K562 (cell line): ENCODE measurements around the gene CEP20. TPM values are rescaled to one million over a fixed set of nuclear protein-coding genes. Genes with fewer than 3 reads are reported as not detected.
A peak's percentile ranks its signal among the peaks of the same experiment; 100 is the strongest.

Source experiments
- CEBPG ChIP-seq, 3 experiments: fragments of 200-800 bp in 1 of 3; sonication (Bioruptor generic) in 1 of 3; sonication (generic) in 1 of 3; formaldehyde crosslinking in 1 of 3; IDR thresholded peaks in 2 of 3; conservative IDR thresholded peaks in 1 of 3; 2 replicates each; pipeline versions ENCODE4 v1.6.1 to v1.8.0; 2016 to 2022; ENCODE audit warnings: missing compliant biosample characterization in 2 of 3, missing genetic modification characterization in 2 of 3, mild to moderate bottlenecking in 1 of 3, missing genetic modification reagents in 1 of 3
- EP400 ChIP-seq: fragments of 450-650 bp; IDR thresholded peaks from 2 replicates; pipeline ENCODE4 v1.6.1; 2017; ENCODE audit warnings: antibody characterized with exemption, mild to moderate bottlenecking, moderate library complexity
- HLTF ChIP-seq: fragments of 450-650 bp; IDR thresholded peaks from 2 replicates; pipeline ENCODE4 v1.6.1; 2016
- HSF4 ChIP-seq: fragments of 250-450 bp; sonication (Bioruptor Pico); IDR thresholded peaks from 2 replicates; pipeline ENCODE4 v2.1.2; 2022; ENCODE audit warnings: mild to moderate bottlenecking, moderate library complexity, borderline replicate concordance
- KAT2B ChIP-seq: IDR thresholded peaks from one replicate; pipeline ENCODE4 v1.6.1; 2012; ENCODE audit warnings: low read depth, mild to moderate bottlenecking, control low read depth, inconsistent platforms, low read length, moderate library complexity
- MAFG ChIP-seq: fragments of 450-650 bp; conservative IDR thresholded peaks from 2 replicates; pipeline ENCODE4 v1.6.1; 2016; ENCODE audit warnings: missing genetic modification characterization, missing compliant biosample characterization
- MYC ChIP-seq, 2 experiments: fragments of 250-450 bp in 1 of 2; sonication (Bioruptor Pico) in 1 of 2; IDR thresholded peaks; 2 replicates each; pipeline versions ENCODE4 v1.5.1 to v1.6.1; 2012 to 2021; ENCODE audit warnings: low read depth in 2 of 2, borderline replicate concordance in 1 of 2, improper control_type of control experiment in 1 of 2, low read length in 1 of 2, mild to moderate bottlenecking in 1 of 2, moderate library complexity in 1 of 2
- NELFE ChIP-seq: IDR thresholded peaks from 2 replicates; pipeline ENCODE4 v1.6.1; 2011; ENCODE audit warnings: mild to moderate bottlenecking; ENCODE audit not compliant: insufficient read depth, insufficient read length
- RBM25 ChIP-seq: fragments of 200-400 bp; formaldehyde crosslinking; IDR thresholded peaks from 2 replicates; pipeline ENCODE4 v1.6.1; 2018; ENCODE audit warnings: low read length, low read depth, moderate library complexity; ENCODE audit not compliant: severe bottlenecking
- TCF3 ChIP-seq: sonication (generic); formaldehyde crosslinking; IDR thresholded peaks from 2 replicates; pipeline ENCODE4 v1.4.0; 2020; ENCODE audit warnings: mild to moderate bottlenecking, missing genetic modification reagents
- XRCC5 ChIP-seq: fragments of 200-400 bp; formaldehyde crosslinking; IDR thresholded peaks from 2 replicates; pipeline ENCODE4 v1.6.1; 2017; ENCODE audit warnings: low read depth, mild to moderate bottlenecking, low read length
- ZC3H11A ChIP-seq: IDR thresholded peaks from 2 replicates; pipeline ENCODE4 v1.6.1; 2012; ENCODE audit warnings: low read depth, low read length, improper control_type of control experiment
- ZSCAN32 ChIP-seq: fragments of 450-650 bp; formaldehyde crosslinking; IDR thresholded peaks from 2 replicates; pipeline ENCODE4 v1.4.0; 2020; ENCODE audit warnings: mild to moderate bottlenecking, moderate library complexity
- polyA plus RNA-seq, 8 experiments: library from polyadenylated mRNA; depleted of rRNA in 4 of 8; stranded (reverse) in 5 of 8; unstranded in 3 of 8; fragments of >200 nt; fragmentation: Nextera tagmentation in 2 of 8; fragmentation: Illumina TruSeq in 1 of 8; extraction: Ambion mirVana in 2 of 8; extraction: Trizol in 1 of 8; gene quantifications; 2 replicates each; pipeline versions ENCODE4 v1.2.1 to v1.2.3, GENCODE V29; 2011 to 2014; ENCODE audit warnings: inconsistent platforms in 1 of 8, missing spikeins in 1 of 8
- total RNA-seq, 7 experiments: library from RNA; depleted of rRNA in 6 of 7; stranded (reverse); fragments of >200 nt in 6 of 7; fragmentation: Illumina TruSeq in 2 of 7; extraction: Trizol in 2 of 7; gene quantifications; 2 replicates each; pipeline versions ENCODE4 v1.2.1 to v1.2.3, GENCODE V29; 2011 to 2021; ENCODE audit warnings: low replicate concordance in 1 of 7
- TF ChIP-seq, protein P1 (sequence below), 2 experiments: fragments of 150-350 bp in 1 of 2; IDR thresholded peaks; 2 replicates each; pipeline ENCODE4 v1.6.1; 2012 to 2016; ENCODE audit warnings: low read depth in 2 of 2, low read length in 2 of 2, mild to moderate bottlenecking in 1 of 2, moderate library complexity in 1 of 2
- TF ChIP-seq, protein P2 (sequence below): fragments of 450-650 bp; IDR thresholded peaks from 2 replicates; pipeline ENCODE4 v1.6.1; 2017; ENCODE audit warnings: antibody characterized with exemption
- TF ChIP-seq, protein P3 (sequence below): IDR thresholded peaks from 2 replicates; pipeline ENCODE4 v1.6.1; 2011; ENCODE audit not compliant: insufficient read length; ENCODE audit errors: extremely low read depth
- TF ChIP-seq, protein P4 (sequence below): fragments of 450-650 bp; IDR thresholded peaks from 2 replicates; pipeline ENCODE4 v1.6.1; 2017; ENCODE audit warnings: mild to moderate bottlenecking, moderate library complexity

CEP20 gene
- total and polyA plus RNA-seq, 9 of the 15 experiments (the other 6 are each of a cell fraction or from before 2014, with no cell fraction given), result 41.3 to 150 (median 104) TPM

DNA sequence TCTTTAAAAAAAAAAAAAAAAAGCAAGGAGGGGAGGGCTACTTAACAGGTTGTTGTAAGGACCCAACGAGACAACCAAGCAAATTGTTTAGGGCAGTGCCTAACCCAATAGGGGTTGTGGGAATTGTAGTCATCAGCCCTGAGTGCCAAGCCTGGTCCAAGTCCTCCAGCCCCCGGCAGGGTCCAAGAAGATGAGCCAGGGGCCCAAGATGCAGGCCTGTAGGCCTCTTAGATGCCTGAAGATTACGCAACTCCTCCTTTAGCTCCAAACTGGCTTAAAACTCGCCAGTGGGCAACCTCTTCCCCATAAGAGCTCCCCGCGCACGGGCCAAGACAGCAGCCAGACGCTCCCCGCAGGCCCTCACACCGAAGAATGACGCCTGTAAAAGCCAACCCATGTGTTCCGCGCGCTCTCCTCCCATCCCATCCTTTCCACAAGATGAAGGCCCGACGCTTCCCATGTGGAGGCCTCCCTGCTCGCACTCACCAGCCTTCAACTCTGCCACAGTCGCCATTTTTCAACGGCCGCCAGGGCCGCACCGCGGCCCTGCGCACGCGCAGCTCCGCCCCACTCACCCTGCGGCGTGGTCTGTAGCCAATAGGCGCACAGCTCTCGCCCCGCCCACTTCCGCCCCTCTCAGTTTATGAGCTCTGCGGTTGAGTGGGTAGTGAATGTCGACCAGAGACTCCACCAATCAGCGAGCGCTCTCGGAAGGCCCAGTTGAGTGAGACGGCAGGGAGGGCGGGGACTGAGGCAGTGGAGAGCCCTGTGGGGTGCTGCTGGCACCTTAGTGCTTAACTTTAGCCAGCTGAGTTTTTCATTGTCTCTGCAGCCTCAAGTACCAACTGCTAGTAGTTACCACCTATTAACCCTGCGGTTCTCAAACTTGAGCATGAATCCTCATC, at the start of gene CEP20 (continued):
- TF ChIP-seq XRCC5, result no peak
- peak; percentile 73 for TF ChIP-seq CEBPG (CRISPR knock-in tag; IDR thresholded peaks at IDR 0.05)
- TF ChIP-seq CEBPG (tag; conservative IDR thresholded peaks at IDR 0.05 in 1 of 2, IDR thresholded peaks at IDR 0.05 in 1 of 2), result peak; percentile 79 to 93
- no peak for TF ChIP-seq MAFG
- no peak for TF ChIP-seq HSF4 (CRISPR knock-in tag)
- TF ChIP-seq RBM25, result peak; percentile 34
- TF ChIP-seq NELFE, result no peak
- TF ChIP-seq HLTF, result no peak
- no peak for TF ChIP-seq TCF3 (CRISPR knock-in tag)
- TF ChIP-seq, protein P1, sequence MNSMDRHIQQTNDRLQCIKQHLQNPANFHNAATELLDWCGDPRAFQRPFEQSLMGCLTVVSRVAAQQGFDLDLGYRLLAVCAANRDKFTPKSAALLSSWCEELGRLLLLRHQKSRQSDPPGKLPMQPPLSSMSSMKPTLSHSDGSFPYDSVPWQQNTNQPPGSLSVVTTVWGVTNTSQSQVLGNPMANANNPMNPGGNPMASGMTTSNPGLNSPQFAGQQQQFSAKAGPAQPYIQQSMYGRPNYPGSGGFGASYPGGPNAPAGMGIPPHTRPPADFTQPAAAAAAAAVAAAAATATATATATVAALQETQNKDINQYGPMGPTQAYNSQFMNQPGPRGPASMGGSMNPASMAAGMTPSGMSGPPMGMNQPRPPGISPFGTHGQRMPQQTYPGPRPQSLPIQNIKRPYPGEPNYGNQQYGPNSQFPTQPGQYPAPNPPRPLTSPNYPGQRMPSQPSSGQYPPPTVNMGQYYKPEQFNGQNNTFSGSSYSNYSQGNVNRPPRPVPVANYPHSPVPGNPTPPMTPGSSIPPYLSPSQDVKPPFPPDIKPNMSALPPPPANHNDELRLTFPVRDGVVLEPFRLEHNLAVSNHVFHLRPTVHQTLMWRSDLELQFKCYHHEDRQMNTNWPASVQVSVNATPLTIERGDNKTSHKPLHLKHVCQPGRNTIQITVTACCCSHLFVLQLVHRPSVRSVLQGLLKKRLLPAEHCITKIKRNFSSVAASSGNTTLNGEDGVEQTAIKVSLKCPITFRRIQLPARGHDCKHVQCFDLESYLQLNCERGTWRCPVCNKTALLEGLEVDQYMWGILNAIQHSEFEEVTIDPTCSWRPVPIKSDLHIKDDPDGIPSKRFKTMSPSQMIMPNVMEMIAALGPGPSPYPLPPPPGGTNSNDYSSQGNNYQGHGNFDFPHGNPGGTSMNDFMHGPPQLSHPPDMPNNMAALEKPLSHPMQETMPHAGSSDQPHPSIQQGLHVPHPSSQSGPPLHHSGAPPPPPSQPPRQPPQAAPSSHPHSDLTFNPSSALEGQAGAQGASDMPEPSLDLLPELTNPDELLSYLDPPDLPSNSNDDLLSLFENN (IDR thresholded peaks at IDR 0.05; ENCODE audit: low read depth in 2 of 2, low read length in 2 of 2), result 0 out of 4 replicates have a peak, but pooled peaks of 1 of the 2 experiments have one; percentile 17
- TF ChIP-seq, protein P2, sequence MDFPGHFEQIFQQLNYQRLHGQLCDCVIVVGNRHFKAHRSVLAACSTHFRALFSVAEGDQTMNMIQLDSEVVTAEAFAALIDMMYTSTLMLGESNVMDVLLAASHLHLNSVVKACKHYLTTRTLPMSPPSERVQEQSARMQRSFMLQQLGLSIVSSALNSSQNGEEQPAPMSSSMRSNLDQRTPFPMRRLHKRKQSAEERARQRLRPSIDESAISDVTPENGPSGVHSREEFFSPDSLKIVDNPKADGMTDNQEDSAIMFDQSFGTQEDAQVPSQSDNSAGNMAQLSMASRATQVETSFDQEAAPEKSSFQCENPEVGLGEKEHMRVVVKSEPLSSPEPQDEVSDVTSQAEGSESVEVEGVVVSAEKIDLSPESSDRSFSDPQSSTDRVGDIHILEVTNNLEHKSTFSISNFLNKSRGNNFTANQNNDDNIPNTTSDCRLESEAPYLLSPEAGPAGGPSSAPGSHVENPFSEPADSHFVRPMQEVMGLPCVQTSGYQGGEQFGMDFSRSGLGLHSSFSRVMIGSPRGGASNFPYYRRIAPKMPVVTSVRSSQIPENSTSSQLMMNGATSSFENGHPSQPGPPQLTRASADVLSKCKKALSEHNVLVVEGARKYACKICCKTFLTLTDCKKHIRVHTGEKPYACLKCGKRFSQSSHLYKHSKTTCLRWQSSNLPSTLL, result no peak
- peak; percentile 86 for TF ChIP-seq EP400
- TF ChIP-seq, protein P3, sequence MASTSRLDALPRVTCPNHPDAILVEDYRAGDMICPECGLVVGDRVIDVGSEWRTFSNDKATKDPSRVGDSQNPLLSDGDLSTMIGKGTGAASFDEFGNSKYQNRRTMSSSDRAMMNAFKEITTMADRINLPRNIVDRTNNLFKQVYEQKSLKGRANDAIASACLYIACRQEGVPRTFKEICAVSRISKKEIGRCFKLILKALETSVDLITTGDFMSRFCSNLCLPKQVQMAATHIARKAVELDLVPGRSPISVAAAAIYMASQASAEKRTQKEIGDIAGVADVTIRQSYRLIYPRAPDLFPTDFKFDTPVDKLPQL, result no peak
- TF ChIP-seq ZC3H11A, result no peak
- TF ChIP-seq, protein P4, sequence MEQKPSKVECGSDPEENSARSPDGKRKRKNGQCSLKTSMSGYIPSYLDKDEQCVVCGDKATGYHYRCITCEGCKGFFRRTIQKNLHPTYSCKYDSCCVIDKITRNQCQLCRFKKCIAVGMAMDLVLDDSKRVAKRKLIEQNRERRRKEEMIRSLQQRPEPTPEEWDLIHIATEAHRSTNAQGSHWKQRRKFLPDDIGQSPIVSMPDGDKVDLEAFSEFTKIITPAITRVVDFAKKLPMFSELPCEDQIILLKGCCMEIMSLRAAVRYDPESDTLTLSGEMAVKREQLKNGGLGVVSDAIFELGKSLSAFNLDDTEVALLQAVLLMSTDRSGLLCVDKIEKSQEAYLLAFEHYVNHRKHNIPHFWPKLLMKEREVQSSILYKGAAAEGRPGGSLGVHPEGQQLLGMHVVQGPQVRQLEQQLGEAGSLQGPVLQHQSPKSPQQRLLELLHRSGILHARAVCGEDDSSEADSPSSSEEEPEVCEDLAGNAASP, result no peak
- TF ChIP-seq MYC (IDR thresholded peaks at IDR 0.05; ENCODE audit: low read depth, low read length), result peak; percentile 77
- TF ChIP-seq MYC (CRISPR knock-in tag; IDR thresholded peaks at IDR 0.05; ENCODE audit: borderline replicate concordance, low read depth), result peak; percentile 57; the same call in 1 of the 2 replicates
- TF ChIP-seq KAT2B, result no peak
- no peak for TF ChIP-seq ZSCAN32
